ENCODE measurements around the gene GPR148.

The GPR148 gene

DNA sequence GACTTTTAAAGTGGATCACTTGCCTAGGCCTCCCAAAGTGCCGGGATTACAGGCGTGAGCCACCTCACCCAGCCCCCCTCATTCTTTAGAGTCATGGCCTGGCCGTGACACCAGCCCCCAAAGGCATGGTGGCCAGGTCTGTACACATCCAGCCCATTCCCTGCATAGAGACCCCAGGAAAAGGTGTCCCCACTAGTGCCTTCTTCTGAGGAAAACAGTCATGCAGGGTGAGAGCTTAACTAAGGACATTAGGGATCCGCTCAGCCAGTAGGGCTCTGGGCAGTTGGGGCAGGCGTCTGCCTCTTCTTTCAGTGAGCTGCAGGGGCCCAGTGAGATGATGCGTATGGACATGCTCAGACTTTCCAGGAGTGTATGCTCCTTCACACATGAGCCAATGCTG is 20.8 kb downstream of the GPR148 start:
- no peak for DNase-seq (ENCODE audit: low read depth)

DNA sequence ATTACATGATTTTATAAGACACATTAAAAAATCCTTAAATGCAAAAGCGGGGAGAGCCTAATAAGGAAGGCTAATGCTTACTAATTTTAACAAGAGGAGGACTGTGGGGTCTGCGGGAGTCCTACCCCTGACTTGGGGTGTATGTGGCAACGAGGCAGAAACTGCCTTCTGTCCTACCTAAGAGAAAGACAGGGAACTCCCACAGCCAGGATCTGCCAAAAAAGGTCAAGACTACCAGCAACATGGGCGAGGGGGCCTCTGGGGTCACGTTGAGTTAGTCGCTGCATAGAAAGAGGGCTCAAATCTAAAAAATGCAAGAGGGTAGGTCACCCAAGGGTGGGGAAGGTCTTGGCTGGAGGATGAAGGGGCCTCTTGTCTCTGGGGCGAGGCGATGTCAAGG is 25.9 kb downstream of the GPR148 start:
- DNase-seq (ENCODE audit: low read depth): no peak

DNA sequence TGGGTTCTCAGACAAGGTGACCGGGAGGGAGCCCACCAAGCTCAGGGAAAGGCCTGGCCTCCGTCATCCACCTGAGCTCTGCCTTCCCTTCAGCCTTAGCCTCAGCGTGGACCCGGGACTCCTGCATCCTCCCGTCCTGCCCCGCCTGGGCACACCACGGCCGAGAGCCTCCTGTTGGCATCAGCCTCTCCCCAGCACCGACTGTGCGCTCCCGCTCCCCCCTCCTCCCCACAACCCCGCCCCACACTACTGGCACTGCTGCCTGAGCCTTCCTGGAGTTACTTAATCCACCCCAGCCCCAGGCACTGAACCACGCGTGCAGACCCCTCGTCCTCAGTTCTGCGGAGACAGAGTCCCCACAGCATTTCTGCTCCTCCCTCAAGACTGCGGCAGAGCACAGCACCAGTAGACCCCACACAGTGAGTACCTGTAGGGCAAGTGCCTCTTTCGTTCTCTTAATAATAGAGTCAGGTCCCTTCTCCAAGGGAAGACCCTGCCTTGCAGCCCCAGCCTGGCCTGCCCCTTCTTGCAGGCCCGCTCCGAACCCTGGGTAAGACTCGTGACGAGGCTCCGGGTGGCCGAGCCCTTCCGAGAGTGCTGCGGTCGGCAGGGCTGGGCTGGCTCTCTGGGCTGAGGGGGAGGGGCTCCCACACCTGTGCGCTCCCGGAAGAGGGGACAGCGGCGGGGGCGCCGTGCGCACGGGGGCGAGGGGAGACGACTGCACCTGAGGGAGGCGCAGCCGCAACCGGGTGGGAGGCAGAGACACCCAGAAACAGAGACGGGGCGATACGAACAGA is 26.6 kb downstream of the GPR148 start, which contains the start of gene AMER3:
TSS of gene AMER3 (plus strand) at position 285 of the 797 bp plus-strand sequence. CDS start 6,533 bp downstream, outside the sequence.
- DNase-seq (ENCODE audit: low read depth): no peak

DNA sequence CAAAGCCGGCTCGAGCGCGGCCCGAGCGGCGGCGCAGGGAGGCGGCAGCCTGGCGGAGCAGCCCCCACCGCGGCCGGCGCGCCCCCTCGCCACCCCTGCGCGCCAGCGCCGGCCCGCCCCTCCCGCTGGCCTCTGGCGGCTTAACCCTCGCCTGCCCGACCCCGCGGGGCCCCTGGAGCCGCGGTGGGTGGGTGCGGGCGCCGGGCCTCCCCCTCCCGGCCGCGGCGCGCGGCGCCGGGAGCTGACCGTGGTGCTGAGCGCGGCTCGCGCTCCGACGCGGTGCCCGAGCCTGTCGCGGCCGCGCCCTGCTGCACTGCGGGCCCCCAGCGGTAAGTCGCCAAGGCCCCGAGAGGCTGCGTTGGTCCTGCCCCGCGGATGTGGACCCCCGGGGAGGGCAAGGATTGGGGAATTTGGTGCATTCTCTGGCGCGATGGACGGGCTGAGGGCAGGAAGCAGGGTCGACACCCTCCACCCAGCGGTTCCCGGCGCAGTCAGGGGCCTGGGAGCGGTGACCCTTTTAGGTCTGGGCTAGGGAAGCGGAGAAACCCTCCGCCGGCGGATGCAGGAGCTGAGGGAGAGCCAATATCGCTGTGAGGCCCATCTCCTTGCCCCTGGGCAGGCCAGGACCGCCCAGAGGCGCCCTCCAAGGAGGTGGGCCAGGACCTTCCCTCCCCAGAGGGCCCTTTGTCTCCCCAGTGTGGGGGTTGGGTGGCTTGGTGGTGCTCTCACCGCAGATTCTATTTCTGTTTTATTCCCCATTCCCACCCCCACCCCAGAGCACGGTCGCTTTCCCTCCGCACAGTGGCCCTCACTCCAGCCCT is 27.4 kb downstream of the GPR148 start:
- DNase-seq (ENCODE audit: low read depth): no peak

DNA sequence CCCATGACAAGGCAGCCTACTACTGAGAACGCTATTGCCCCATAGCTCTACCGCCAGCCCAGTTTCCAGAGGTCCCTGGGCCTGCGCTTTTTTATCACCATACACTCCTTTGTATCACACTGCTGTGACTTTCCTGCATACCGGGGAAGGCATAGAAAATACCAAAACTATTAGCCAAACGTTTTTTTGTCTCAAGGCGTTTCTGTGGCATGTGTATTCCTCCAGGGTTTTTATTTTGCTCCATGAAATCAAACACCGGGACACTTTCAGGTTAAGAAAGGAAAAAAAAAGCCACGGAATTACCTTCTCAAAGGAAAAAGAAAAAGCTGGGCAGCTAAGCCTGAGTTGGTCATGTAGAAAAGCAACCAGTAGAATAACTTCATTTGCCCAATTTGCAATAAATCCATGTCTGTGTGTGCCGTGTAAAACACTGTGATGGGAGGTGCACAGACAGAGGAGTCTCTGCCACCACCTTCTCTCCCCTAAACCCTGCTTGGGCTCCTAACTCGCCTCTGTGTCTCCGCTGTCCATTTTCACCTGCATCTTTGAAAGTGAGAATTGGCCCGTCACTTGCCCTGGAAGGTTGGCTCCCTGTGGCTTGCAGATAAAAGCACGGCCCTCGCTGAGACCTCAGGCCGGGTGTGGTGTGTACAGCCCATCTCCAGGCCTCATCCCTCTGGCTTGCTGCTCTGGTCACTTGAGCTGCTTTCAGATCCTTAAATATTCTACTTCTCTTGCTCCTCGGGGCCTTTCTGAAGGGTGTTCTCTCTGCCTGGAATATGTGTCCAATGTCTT is 28.2 kb downstream of the GPR148 start:
- no peak for DNase-seq (ENCODE audit: low read depth)

DNA sequence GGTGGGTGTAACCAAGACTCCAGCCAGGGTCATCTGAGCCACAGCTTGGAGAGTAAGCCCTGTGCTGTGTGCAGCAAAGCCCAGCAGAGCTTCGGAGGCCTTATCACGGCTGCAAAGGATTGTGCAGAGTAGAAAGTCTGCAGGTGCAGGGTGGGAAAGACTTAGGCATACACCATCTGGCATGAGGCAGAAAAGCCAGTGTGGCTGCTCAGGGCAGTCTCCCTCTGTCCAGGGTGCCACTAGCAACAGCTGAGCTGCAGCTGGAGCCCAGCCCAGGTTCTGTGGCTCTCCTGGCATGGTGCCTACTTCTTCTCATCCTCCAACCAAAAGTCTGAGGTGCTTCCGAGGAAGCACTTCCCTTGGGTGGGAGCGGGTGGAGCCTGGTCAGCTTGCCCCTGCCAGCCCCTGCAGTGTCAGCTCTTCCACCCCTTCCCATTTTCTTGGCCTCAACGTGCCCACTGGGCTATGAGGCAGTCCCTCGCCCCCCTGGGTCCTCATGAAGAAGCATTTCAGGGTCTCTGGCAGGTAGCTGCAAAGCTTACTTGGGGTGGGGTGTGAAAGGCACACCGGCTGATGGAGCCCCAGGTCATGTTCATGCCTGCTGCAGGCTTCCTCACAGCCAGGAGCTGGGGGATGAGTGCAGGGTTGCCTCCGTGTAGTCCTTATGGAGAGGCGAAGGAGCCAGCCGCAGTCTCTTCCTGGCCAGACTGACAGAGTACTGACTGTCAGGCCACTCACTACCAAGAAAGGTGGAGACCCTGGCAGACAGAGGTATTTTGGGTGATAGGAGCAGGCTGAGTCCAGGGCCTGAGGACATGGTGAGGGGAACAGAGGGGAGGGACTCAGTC is 31.3 kb downstream of the GPR148 start:
- no peak for DNase-seq (ENCODE audit: low read depth)

DNA sequence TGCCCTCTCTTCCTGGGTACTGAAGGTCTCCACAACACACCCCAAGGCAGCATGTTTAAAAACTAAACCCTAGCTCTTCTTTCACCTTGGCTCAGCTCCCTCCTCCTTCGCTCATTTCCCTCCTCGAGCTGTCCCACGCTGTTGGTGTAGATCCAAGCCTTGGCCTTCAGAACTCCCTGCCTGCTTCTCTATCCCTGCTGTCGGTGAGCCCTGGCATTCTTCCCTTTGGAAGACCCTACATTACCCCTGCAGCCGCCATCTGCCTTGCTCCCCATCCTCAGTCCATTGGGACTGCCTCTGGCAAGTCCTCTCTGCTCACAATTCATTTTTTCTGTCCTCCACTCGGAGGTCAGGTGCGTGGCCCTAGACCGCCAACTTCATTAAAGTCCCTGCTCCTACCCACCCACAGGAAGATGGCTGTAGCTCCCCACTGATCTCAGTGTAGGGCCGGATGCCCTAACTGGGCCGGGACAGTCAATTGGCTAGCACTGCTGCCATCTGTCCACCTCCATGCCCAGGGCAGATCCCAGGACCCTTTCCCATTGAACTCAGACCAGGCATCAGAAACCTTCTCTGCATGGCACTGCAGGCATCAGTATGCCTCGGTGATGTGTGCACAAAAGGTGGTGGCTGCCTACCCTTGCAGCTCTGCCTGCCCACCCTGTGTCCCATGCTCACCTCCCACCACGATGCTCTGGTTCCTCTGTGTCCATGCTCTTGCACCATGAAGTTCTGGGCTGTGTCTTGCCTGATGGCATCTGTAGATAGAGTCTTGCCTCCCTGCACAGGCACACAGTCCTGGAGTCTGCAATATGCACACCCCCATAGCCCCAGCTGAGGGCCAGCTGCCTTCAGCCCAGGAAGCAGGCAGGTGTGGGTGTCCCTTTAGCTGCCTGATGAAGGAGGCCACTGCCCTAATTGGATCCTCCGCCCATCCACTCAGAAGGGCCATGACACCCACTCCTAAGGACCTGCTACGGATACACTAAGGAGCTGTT is 32.2 kb downstream of the GPR148 start:
- no peak for DNase-seq (ENCODE audit: low read depth)

DNA sequence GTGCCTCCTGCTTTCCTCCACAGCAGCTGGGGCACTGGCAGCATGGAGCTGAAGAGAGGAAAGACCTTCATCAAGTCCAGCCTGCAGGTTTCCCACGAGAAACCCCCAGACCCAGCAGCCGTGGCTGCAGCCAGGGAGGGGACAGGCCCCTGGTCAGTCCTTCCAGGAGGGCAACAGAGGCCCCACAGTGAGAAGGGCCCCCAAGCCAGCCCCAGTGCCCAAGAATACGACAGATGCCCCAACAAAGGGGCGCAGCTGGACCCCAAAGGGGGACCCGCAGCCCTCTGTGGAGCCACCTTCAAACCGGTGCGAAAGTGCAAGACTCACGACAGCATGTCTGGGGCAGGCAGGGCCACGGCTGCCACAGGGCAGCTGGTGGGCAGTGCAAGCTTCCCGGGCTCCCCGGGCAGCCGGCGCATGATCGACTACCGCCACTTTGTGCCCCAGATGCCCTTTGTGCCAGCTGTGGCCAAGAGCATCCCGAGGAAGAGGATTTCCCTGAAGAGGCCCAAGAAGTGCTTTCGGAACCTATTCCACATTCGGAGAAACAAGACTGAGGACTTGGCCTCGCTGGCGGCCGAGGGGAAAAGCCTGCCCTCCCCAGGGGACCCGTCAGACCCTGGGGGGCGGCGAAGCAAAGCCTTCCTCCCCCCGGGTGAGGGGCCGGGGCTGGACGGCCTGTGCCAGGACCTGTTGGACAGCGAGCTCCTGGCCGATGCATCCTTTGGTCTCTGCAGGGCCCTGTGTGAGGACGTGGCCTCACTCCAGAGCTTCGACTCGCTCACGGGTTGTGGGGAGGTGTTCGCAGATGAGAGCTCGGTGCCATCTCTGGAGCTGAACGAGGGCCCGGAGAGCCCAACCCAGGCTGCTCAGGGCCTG is 33.4 kb downstream of the GPR148 start:
- DNase-seq (ENCODE audit: low read depth): no peak

DNA sequence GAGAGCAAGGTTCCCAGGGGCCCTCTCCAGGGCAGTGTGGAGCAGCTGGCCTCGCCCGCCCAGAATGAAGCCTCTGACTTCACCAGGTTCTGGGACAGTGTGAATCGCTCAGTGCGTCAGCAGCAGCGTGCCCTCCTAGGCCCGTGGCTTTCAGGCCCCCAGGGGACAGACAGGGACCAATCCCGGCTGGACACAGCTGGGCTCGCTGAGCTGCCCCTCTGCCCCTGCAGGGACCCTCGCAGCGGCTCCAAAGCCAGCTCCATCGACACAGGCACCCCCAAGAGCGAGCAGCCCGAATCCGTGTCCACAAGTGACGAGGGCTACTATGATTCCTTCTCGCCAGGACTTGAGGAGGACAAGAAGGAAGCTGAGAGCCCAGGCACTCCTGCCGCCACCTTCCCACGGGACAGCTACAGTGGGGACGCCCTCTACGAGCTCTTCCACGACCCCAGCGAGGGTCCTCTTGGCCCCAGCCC is 34.1 kb downstream of the GPR148 start:
- DNase-seq (ENCODE audit: low read depth): no peak

DNA sequence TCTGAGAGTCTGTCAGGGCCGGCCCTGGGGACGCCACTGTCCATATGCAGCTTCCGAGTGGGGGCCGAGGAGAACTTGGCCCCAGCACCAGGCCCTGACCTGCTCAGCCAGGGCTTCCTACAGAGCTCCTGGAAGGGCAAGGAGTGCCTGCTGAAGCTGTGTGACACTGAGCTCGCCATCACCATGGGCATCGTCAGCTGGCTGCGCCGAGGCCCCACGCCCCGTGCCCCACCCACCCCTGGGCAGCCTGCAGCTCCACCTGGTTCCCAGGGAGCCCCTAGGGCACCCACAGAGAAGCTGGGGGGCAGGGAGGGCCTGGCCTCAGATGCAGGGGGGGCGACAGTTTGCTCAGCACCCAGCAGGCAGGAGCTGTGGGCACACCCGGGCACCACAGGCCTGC is 34.5 kb downstream of the GPR148 start:
- DNase-seq (ENCODE audit: low read depth): no peak

DNA sequence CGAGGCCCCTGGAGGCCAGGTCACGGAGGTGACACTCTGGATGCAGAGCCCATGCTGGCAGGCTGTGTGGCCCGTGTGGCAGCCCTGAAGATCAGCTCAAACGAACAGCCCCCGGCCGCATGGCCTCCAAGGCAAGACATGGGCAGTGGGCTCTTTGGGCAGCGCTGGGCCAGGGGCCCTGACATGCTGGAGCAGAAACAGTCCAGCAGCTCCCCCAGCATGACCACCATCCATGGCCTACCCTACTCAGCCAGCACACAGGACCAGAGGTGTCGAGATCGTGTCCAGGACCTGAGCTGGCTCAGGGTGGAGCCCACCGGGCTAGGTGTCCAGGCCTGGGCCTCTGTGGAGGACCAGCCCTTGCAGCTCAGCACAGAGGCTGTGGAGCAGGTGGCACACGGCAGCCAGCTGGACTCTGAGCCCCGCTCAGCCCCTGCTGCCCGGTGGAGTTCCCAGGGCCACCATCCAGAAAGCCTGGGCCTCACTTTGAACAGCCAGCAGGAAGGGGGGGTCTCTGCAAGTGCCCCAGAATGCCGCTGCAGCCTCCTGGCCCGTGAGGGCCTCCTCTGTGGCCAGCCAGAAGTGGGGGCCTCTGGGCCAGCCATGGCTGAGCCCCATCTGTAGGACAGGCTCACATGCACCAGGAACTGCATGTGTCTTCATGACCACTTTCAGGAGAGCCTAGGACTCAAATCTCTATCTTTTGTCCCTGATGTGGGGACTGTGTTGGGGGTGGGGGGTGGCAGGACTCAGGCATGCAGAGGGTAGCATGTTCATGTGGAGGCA is 35.4 kb downstream of the GPR148 start:
- no peak for DNase-seq (ENCODE audit: low read depth)

DNA sequence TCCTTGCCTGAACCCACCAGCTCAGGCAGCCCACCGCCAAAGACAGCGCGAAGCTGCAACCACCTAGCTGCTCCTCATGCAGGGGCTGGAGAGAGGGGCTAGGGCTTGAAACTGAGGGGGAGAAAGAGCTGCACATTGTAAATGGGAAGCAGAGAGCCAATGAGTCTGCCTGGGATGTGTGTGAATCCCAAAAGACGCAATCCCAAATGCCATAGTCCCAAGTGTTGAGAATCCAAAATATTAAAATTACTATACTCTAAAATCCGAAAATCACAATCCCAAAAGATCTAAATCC is 35.9 kb downstream of the GPR148 start:
- no peak for DNase-seq (ENCODE audit: low read depth)

DNA sequence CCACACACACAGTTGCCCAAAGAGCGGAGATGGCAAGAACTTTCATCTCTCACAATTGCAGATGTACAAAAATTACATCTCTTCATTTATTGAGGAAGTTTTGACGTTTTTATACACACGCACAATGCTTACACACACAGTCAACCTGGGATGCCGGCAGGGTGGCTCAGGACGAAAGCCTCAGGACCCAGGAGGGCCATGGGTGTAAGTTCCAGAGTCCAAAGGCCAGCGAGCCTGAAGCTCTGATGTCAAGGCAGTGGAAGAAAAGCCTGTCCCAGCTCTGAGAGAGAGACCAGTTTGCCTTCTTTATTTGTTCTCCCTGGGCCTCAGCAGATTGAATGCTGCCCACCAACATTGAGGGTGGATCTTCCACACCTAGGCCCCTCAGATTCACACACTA is 36.6 kb downstream of the GPR148 start:
- no peak for DNase-seq (ENCODE audit: low read depth)

DNA sequence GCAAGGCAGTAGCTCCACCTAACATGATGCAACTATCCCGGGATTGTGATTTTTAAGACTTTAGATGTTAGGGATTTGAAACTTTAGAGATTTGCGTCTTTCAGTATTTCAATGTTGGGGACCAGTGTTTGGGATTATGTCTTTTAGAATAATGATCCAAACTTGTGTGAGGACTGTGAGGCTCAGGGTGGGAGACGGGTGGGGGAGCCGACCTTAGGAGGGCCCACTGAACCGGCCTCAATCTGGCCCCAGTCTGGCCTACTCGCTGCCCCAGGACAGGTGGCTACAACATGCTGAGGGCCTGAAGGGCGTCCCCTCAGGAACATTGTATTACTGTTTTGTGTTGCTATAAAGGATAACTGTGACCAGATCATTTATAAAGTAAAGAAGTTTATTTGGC is 37.2 kb downstream of the GPR148 start:
- no peak for DNase-seq (ENCODE audit: low read depth)

DNA sequence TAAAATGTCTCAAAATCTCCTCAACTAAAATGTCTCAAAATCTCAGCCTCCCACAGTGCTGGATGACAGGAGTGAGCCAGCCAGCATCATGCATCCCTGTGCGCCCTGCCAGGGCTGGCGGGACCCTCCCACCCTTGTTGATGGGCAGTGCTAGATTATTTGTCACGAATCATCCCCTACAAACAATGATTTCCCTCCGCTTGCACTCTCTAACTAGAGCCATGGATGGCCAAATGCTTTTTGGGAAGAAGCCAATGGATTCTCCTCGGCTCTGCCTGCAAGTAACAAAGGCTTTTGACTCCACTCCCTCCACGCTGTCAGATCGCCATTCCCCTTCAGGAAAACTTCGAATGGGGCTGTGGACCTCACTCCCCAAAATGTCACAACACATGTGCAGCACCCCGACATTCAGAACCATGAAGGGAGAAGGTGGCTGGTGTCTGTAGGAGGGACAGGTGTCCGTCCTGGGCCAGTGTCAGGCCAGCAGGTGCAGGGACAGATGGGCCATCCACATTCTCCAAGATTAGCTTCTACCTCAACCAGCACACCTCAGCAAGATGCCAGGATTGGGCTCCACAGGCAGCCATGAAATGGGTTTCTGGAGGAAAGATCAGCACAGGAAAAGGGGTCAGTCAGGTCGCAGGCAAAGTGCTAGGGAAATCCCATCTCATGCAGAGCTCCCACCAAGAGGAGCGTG is 38.0 kb downstream of the GPR148 start:
- DNase-seq (ENCODE audit: low read depth): no peak

DNA sequence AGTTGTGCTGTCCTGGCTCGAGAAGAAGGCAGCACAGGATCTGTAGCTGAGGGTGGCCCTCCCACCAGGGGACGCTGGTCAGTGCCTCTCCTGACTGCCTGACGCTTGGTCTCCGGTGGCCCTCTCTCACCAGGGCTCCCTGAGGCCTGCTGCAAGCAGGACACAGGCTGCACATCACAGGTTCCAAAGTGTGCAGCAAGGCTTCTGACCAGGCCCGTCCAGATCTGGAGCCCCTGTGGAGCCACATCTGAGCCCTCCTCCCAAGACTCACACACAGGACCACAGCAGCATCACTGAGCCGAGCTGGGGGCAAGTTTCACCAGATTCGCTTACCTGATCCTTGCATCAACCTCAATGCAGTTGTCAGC is 38.5 kb downstream of the GPR148 start:
- no peak for DNase-seq (ENCODE audit: low read depth)

DNA sequence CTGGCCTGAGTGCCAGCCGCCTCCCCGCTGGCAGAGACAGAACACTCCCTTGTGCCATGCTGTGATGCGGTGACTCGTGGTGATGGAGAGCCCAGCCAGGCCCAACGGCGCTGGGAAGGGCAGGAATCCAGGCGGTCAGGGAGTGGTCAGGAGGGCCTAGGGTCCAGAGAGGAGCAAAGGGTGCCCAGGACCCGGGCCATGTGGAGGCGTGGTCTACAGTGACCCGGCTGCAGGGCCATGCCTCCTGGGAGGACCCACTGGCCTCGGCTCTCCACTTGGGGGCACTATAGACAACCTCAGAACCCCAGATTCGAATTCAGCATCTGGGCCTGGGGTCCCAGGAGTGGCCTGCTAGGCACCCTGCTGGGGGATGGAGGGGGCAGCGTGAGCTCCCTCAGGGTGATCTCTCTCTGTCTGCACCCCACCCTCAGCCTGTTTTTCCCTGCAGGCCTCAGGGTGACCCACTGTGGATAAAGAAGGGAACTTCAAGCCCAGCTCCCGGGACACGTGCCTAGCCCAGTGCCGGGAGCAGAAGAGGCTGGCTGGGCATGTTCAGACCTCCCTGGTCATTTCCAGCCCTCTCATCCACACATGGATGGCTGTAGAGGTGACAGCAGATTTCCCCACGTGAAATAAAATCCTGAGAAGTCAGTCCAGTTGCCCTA is 39.5 kb downstream of the GPR148 start:
- DNase-seq (ENCODE audit: low read depth): no peak
